Stimulated activated effector memory CD8-positive, alpha-beta T cell treated with anti-CD3 and anti-CD28 coated beads, Interleukin-12 subunit alpha, Interleukin-12 subunit beta, amount 100 ng/mL, for 72 hours (primary cell): ENCODE measurements around the gene RPS19BP1.

ENCODE experiments used
- ATAC-seq: fragments of 150-1000 bp; cut with Tn5 transposase; 2 replicates; pipeline ENCODE4 v1.10.0; 2021
- DNase-seq, 2 donors: peaks; one replicate each; pipeline ENCODE4 v3.0.0; 2021 to 2022; ENCODE audit warnings: low spot score in 2 of 2
- H3K27ac Mint-ChIP-seq: one replicate; pipeline ENCODE4 v1.8.0; 2022; ENCODE audit warnings: mild to moderate bottlenecking, mixed read lengths
- H3K36me3 Mint-ChIP-seq: one replicate; pipeline ENCODE4 v1.8.0; 2022; ENCODE audit warnings: mild to moderate bottlenecking, mixed read lengths
- H3K4me1 Mint-ChIP-seq: one replicate; pipeline ENCODE4 v1.8.0; 2022; ENCODE audit warnings: mixed read lengths
- H3K4me3 Mint-ChIP-seq: one replicate; pipeline ENCODE4 v1.8.0; 2022; ENCODE audit warnings: mild to moderate bottlenecking, mixed read lengths
- H3K9me3 Mint-ChIP-seq: one replicate; pipeline ENCODE4 v1.8.0; 2022; ENCODE audit warnings: mixed read lengths

Gene RPS19BP1

DNA sequence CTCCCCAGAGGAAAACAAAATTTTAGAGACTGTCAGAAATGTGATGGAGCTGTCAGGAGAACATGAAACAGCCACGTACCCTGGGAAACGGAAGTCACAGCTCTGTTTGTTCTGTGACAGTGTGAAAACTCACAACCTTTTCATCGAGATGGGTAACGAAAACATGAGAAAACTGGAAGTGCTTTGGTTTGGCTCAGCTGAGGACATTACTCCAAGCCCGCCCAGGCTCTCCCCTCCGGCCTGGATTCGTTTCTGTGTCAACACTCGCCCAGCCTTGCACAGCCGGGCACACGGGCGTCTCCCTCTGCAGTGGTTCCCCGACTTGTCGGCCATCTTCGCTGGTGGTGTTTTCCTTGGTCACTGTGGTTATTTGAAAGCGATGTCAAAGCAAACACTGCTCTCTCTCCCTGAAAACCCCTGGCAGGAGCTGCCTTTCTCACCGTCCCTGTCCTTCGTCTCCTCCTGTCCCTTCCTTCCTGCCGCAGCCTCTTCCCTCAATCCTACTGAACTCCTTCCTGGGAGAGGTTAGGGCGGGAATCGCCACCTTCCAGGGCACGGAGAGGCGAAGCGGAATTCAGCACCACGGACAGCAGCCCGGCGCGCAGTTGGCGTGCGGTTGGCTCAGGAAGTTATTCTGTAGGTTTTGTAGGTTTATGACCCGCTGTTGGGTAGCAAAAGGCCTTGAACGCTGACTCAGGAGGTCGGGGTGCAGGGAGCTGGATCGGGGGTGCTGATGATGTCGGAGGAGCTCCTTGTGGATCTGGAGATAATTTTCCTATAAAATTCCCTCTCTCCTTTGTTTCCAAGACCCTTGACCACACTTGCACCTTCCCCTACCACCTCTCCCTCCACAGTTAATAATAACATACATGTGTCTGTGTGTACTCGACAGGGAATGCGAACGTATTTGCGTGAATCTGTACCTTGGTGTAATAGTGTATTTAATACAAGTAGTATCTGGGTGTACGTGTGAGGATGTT lies 13.1 kb upstream of the RPS19BP1 start:
- Mint-ChIP-seq H3K27ac (no peak overlapping the region), H3K9me3 (no peaks in the 10 kb centered on the region), H3K4me1 (peaks cover 29% of the 10 kb centered on the region), H3K4me3 (peak overlapping the region; percentile 66), H3K36me3 (no peaks in the 10 kb centered on the region)
- DNase-seq (peak; percentile 64 to 86), ATAC-seq (peak; percentile 67)

GRCh38 chr22:39543095-39543494 lies 10.5 kb upstream of the RPS19BP1 start:
- peaks cover 29% of the 10 kb centered on the region for H3K4me1 Mint-ChIP-seq
- no peaks in the 10 kb centered on the region for H3K9me3 Mint-ChIP-seq
- H3K4me3 Mint-ChIP-seq = no peak overlapping the region
- no peak for ATAC-seq
- H3K36me3 Mint-ChIP-seq = no peaks in the 10 kb centered on the region
- H3K27ac Mint-ChIP-seq = no peak overlapping the region
- DNase-seq = no peak

DNA sequence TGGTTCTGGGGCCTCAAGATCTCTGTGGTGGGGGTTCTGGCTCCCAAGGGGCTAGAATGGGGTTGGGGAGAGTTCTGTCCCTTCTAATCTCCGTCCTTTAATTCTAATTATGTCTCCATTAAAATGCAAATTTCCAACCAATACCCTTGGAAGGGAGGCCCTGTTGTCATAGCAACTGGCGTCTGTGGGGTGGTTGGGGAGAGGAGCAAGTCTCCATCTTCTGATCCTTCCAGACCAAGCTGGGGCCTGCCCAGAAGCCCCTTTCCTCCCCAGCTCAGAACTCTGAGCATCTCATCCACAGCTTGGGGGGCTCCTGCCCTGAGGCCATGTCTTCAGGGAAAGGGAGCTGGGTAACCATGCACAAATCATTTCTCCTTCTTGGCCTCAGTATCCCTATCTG lies 5.4 kb upstream of the RPS19BP1 start:
- H3K4me1 Mint-ChIP-seq = no peaks in the 10 kb centered on the region
- H3K4me3 Mint-ChIP-seq = no peak overlapping the region
- ATAC-seq (no peak), DNase-seq (no peak)
- H3K36me3 Mint-ChIP-seq = no peaks in the 10 kb centered on the region
- H3K27ac Mint-ChIP-seq = no peak overlapping the region
- H3K9me3 Mint-ChIP-seq = no peaks in the 10 kb centered on the region

DNA sequence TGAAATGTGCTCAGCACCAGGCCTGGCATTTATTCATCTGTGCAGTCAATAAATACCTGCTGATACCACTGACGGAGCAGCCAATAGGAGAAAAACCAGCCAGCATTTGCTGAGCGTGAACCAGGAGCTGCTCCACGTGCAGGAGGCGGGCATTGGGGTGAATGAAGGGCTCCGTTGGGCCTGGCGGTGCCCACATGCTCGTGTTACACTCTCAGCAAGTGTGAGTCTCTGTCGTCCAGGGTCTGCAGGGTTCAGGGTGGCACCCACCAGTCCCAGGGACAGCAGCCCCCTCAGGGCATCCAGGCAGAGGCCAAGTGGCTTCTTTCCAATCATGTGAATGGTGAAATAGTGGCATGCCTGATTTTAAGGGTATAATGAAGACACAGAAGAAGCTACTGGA lies 4.2 kb upstream of the RPS19BP1 start:
- DNase-seq (no peak), ATAC-seq (no peak)
- Mint-ChIP-seq H3K27ac (no peak overlapping the region), H3K9me3 (no peaks in the 10 kb centered on the region), H3K36me3 (peaks cover 12% of the 10 kb centered on the region), H3K4me3 (no peak overlapping the region), H3K4me1 (peaks cover 6% of the 10 kb centered on the region)

DNA sequence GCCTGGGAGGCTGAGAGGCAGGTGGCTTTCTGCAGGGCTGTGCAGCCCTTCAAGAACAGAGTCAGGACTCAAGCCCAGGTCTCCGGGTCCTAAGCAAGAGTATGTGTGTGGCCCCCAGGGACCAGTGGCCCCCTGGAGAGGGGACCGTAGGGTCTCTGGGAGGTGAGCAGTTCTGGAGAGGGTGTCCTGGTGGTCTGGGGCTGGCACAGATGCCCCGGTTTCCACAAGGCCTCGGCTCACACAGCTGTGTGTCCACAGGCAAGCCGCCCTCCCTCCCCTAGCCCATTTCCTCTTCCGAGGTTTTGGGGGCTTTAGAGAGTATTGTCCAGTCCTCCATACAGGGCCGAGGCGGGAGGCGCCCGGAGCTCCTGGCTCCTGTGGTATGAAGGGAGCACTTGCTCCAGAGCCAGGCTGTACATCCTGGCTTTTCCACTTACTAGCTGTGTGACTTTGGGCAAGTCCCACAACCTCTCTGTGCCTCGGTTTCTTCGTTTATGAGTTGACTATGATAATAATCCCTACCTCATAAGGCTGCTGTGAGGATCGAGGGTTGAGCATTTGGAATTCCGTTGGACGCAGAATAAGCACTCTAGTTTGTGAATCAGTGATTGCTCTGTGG lies 3.4 kb upstream of the RPS19BP1 start:
- Mint-ChIP-seq H3K27ac (no peak overlapping the region), H3K4me1 (peaks cover 14% of the 10 kb centered on the region), H3K36me3 (peaks cover 20% of the 10 kb centered on the region), H3K4me3 (no peak overlapping the region), H3K9me3 (no peaks in the 10 kb centered on the region)
- DNase-seq (no peak), ATAC-seq (no peak)

- ATAC-seq = no peak
- no peak overlapping the region for H3K27ac Mint-ChIP-seq
- H3K4me1 Mint-ChIP-seq = peaks cover 20% of the 10 kb centered on the region
Observed at GRCh38 chr22:39535357-39535725, 2.8 kb upstream of the RPS19BP1 start.

DNA sequence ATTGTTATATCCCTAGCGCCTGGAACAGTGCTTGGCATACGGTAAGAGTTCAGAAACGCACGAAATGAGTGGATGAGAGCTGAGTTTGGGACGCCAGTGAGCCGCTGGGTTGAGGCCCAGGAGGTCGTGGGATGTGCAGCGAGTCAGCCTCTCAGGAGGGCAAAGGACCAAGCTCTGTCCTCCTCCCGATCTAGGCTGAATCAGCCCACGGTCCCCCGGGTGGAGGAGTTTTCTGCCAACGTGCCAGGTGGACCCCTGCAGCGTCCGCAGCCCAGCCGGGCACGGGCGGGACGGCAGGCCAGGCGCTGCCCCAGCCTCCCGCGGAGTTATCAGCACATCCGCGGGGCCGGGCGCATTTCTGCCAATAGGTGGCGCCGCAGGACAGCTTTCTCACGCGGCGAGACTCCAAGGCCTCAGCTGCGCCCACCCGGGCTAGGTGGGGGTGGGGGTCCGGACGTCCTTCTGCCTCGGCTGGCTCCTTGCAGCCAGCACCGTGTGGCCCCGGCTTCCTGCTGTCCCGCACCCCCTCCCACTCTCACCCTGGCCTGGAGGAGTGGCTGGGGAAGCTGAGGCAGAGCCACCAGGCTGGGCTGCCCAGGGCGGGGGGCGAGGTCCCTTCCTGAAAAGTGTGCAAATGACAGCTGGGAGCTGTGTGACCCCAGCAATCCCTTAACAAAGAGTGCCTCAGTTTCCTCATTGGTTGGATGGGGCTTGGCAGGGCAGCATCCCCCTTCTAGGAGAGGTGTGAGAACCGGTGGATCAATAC lies 2.2 kb upstream of the RPS19BP1 start:
- ATAC-seq = peak; percentile 48
- Mint-ChIP-seq H3K4me1 (peaks cover 25% of the 10 kb centered on the region), H3K4me3 (no peak overlapping the region), H3K9me3 (no peaks in the 10 kb centered on the region), H3K27ac (no peak overlapping the region), H3K36me3 (peaks cover 32% of the 10 kb centered on the region)
- peak; percentile 91 to 95 for DNase-seq

More at GRCh38 chr22:39535357-39535725, 2.8 kb upstream of the RPS19BP1 start:
- peaks cover 26% of the 10 kb centered on the region for H3K36me3 Mint-ChIP-seq
- no peak for DNase-seq
- no peak overlapping the region for H3K4me3 Mint-ChIP-seq
- H3K9me3 Mint-ChIP-seq = no peaks in the 10 kb centered on the region

- no peak overlapping the region for H3K4me3 Mint-ChIP-seq
- H3K9me3 Mint-ChIP-seq = no peaks in the 10 kb centered on the region
- peaks cover 32% of the 10 kb centered on the region for H3K4me1 Mint-ChIP-seq
- H3K27ac Mint-ChIP-seq = no peak overlapping the region
- no peak for ATAC-seq
- peaks cover 39% of the 10 kb centered on the region for H3K36me3 Mint-ChIP-seq
- no peak for DNase-seq
Observed at GRCh38 chr22:39534092-39534506, 1.6 kb upstream of the RPS19BP1 start.

DNA sequence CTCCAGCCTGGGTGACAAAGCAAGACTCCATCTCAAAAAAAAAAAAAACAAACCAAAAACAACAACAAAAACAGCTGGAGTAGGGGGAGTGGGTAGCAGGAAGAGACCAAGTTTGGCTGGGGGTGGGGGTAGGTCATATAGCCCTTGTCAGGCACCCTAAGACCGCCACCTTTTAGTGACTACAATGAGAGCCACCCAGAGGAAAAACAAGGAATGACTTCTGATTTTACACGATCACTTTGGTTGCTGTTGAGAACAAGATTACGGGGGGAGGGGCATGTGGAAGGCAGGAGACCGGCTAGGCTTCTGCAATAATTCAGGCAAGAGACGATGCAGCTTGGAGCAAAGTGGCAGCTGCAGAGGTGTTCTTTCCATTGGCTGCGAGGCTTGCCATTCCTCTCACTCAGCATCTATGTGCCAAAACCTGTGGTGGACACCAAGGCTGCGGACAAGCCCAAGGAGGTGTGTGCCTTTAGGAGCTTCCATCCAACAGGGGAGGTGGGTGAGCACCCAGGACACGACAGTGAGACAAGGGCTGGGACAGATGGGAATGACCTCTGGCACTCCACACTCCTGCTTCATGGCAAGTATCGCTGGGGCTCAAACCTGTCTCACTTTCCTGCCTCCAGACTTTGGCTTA lies 1.7 kb downstream of the RPS19BP1 start:
- H3K36me3 Mint-ChIP-seq = peaks cover 68% of the 10 kb centered on the region

DNA sequence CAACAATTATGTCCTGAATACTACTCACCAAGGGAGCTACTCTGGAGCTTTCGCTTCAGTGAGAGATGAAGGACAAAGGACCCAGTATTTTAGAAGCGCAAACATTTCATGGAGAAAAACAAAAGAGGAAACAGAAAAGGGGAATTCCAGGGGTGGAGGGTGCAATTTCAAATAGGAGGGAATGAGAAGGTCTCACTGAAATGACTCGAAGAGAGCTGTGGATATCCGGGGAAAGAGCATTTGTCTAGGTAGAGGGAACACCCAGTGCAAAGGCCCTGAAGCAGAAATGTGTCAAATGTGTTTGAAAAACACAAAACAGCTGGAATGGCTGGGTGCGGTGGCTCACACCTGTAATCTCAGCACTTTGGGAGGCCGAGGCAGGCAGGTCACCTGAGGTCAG lies 2.4 kb downstream of the RPS19BP1 start:
- no peak for ATAC-seq
- Mint-ChIP-seq H3K4me1 (peaks cover 70% of the 10 kb centered on the region), H3K36me3 (peaks cover 75% of the 10 kb centered on the region), H3K9me3 (no peaks in the 10 kb centered on the region), H3K27ac (peak overlapping the region; percentile 23), H3K4me3 (peak overlapping the region; percentile 92)
- no peak for DNase-seq

More for the DNA sequence above, 1.7 kb downstream of the RPS19BP1 start:
- H3K9me3 Mint-ChIP-seq = no peaks in the 10 kb centered on the region
- peak overlapping the region; percentile 92 for H3K4me3 Mint-ChIP-seq
- ATAC-seq (no peak), DNase-seq (no peak)
- peaks cover 63% of the 10 kb centered on the region for H3K4me1 Mint-ChIP-seq
- peak overlapping the region; percentile 95 for H3K27ac Mint-ChIP-seq

DNA sequence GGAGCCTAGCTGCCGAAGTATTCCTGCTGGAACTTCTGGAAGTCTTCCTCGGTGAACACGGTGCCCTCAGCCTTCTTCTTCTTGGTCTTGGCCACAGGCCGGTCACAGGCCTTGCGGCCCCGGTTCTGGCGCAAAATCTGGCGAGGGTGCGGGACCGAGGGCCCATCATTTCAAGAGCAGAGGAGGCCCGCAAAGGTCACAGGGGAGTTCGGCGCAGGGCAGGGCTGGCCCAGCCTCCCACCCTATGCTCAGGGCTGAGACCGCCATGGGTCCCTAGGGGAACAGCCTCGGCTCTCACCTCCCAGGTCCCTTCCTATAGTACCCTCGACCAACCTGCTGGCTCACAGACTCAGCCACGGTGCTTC lies 3.1 kb downstream of the RPS19BP1 start:
- Mint-ChIP-seq H3K27ac (peak overlapping the region; percentile 100), H3K36me3 (peaks cover 81% of the 10 kb centered on the region), H3K4me3 (peak overlapping the region; percentile 92), H3K4me1 (peaks cover 77% of the 10 kb centered on the region), H3K9me3 (no peaks in the 10 kb centered on the region)
- DNase-seq (no peak), ATAC-seq (no peak)

GRCh38 chr22:39528681-39529486 lies 3.7 kb downstream of the RPS19BP1 start:
- Mint-ChIP-seq H3K36me3 (peaks cover 87% of the 10 kb centered on the region), H3K9me3 (no peaks in the 10 kb centered on the region), H3K27ac (peak overlapping the region; percentile 100), H3K4me1 (peaks cover 83% of the 10 kb centered on the region), H3K4me3 (peak overlapping the region; percentile 92)
- ATAC-seq = peak; percentile 64
- peak; percentile 86 to 94 for DNase-seq

- ATAC-seq (no peak), DNase-seq (no peak)
- Mint-ChIP-seq H3K36me3 (peaks cover 94% of the 10 kb centered on the region), H3K9me3 (no peaks in the 10 kb centered on the region), H3K4me3 (peak overlapping the region; percentile 92), H3K4me1 (peaks cover 87% of the 10 kb centered on the region), H3K27ac (peak overlapping the region; percentile 100)
Observed at GRCh38 chr22:39528080-39528661, 4.4 kb downstream of the RPS19BP1 start.

DNA sequence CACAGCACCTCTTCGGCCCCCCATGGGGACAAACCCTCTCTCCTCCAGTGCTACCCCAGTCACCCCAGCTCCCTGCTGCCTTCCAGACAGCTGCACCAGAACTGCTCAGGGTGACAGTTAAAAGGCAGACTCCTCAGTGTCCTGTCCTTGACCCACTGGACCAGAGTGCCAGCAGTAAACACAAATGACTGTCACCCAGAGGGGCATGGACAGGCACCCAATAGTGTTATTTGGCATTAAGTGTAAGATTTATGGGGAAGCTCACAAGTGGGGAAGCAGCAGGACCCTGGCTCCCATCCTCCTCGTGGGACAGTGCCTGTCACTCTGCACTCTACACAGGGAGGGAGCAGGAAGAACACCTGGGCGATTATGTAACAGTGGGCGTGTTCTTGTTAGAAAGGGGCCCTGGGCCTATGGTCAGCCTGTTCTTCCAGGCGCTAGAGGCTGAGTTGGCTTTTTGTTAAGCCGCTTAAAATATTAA lies 5.0 kb downstream of the RPS19BP1 start:
- no peak for ATAC-seq
- Mint-ChIP-seq H3K4me1 (peaks cover 93% of the 10 kb centered on the region), H3K27ac (peak overlapping the region; percentile 100), H3K4me3 (peak overlapping the region; percentile 92), H3K9me3 (no peaks in the 10 kb centered on the region), H3K36me3 (peaks cover 96% of the 10 kb centered on the region)
- DNase-seq = no peak
